Stimulated activated CD8-positive, alpha-beta memory T cell treated with anti-CD3 and anti-CD28 coated beads, Interleukin-4, amount 100 ng/mL, for 24 hours (primary cell): ENCODE data around the gene DISP2.

ENCODE experiments used
- DNase-seq: peaks from one replicate; pipeline ENCODE4 v3.0.0-alpha.2; 2020; ENCODE audit warnings: low read depth

Gene DISP2, protein sequence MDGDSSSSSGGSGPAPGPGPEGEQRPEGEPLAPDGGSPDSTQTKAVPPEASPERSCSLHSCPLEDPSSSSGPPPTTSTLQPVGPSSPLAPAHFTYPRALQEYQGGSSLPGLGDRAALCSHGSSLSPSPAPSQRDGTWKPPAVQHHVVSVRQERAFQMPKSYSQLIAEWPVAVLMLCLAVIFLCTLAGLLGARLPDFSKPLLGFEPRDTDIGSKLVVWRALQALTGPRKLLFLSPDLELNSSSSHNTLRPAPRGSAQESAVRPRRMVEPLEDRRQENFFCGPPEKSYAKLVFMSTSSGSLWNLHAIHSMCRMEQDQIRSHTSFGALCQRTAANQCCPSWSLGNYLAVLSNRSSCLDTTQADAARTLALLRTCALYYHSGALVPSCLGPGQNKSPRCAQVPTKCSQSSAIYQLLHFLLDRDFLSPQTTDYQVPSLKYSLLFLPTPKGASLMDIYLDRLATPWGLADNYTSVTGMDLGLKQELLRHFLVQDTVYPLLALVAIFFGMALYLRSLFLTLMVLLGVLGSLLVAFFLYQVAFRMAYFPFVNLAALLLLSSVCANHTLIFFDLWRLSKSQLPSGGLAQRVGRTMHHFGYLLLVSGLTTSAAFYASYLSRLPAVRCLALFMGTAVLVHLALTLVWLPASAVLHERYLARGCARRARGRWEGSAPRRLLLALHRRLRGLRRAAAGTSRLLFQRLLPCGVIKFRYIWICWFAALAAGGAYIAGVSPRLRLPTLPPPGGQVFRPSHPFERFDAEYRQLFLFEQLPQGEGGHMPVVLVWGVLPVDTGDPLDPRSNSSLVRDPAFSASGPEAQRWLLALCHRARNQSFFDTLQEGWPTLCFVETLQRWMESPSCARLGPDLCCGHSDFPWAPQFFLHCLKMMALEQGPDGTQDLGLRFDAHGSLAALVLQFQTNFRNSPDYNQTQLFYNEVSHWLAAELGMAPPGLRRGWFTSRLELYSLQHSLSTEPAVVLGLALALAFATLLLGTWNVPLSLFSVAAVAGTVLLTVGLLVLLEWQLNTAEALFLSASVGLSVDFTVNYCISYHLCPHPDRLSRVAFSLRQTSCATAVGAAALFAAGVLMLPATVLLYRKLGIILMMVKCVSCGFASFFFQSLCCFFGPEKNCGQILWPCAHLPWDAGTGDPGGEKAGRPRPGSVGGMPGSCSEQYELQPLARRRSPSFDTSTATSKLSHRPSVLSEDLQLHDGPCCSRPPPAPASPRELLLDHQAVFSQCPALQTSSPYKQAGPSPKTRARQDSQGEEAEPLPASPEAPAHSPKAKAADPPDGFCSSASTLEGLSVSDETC (N-terminal part only)

DNA sequence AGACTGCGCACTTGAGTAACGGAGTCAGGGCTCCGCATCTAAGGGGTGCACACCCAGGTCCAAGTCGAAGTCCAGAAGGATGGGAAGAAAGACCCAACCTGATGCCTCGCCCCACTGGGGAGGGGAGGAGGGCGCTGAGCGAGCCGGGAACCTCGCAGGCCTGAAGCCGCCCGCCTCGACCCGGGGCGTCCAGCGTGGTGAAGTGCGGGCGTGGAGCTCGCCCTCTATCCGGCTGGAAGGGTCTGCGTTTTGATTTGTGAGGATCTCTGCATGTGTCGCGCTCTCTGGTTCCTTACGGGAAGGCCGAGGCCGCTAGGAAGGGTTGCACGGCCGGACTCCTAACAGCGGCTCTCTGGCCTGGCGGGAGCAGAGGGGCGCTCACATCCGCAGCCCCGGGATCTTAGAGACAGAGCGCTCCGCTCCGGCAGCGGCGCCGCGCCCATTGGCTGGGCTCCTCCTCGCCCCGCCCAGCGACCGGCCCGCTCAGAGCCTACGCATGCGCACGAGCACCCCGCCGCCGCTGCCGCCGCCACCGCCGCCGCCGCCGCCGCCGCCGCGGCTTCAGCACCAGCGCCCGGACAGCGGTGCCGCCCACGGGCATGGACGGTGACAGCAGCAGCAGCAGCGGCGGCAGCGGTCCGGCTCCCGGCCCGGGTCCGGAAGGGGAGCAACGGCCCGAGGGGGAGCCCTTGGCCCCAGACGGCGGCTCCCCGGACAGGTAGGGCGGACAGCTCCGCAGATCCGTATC, at the start of gene DISP2:
Gene DISP2 (plus strand): TSS at position 497 of the 748 bp plus-strand sequence. CDS start 103 bp downstream, at position 600.
- peak; percentile 77 for DNase-seq

DNA sequence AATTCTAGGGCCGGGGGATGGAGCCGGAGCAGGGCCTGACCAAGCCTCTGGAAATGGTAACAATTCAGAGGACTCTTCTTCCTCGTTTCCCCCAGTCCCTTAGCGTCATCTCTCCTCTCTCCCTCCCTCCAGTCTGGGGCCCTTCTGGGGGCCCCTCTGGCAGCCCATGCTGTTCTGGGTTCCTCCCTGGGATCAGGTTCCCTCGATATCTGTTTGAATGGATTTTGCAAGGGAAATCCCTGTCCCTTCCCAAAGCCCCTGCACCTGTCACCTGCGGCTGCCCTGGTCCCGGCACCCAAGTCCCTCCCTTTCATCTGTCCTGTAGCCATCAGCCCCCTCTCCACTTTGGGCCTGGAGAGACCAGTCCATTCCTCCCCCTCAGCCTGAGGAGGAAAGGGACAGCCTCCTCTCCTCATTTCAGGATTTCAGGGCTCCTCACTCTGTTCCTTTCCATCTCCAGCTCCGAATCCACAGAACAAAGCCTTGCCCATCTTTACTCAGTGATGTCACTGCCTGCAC, 48.6 kb upstream of the DISP2 start:
- DNase-seq = no peak

DNA sequence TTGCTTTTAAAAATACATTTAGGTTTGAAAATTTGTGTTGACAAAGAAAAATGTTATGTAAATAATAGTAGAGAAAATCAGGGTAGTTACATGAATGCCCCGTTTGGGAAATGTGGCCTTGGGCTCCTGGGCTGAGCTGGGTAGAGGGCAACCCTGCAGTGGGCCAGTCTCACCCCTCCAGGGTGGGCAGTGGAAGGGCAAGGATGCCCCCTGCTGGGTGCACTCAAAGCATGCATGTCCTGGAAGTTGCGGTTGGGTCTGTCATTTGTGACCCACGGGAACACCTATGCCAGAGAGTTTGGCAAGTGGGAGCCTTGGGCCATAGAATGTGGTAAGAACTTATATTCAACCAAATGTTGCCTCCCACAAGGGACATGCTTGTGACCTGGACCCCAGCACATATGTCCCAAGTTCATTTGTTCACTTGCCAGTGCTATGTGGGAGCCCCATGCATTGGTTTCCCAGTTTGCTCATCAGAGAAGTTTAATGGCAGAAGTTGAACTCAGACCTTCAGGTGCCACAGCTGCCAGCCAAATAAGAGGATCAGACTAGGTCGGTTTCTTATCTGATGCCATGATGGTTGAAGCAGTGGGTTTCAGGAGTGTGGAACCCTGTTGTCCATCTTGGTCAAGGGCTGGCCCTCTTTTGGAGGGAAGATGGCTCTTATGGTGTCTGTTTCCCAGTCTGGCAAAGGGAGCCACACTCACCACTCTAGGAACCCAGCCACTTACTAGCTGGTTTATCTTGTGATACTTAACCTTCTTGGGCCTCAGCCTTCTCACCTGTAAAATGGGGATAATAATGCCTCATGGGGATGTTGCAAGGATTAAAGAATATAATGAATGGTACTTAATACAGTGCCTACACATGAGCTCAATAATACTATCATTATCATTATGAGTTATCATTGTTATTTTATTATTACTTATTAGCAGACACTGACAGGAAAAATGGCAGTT, 47.7 kb upstream of the DISP2 start:
- DNase-seq = no peak

DNA sequence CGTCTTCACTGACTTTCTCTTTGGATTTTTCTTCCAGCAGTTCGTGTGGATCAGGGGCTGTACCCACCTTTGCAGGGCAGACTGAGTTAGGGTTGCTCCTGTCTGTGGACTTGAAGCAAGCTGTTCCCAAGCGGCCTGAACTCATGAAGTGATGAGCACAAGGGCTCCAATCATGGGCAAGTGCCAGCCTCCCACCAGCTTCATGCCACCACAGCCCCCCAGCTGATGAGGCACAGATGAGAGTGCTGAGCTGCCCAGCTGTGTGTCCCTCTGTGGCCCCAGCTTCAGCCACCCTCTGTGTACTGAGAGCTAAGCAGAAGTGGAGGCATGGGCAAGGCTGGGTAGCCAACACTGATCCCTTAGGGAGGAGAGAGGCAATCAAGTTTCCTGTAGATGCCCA, 47.0 kb upstream of the DISP2 start:
- no peak for DNase-seq

DNA sequence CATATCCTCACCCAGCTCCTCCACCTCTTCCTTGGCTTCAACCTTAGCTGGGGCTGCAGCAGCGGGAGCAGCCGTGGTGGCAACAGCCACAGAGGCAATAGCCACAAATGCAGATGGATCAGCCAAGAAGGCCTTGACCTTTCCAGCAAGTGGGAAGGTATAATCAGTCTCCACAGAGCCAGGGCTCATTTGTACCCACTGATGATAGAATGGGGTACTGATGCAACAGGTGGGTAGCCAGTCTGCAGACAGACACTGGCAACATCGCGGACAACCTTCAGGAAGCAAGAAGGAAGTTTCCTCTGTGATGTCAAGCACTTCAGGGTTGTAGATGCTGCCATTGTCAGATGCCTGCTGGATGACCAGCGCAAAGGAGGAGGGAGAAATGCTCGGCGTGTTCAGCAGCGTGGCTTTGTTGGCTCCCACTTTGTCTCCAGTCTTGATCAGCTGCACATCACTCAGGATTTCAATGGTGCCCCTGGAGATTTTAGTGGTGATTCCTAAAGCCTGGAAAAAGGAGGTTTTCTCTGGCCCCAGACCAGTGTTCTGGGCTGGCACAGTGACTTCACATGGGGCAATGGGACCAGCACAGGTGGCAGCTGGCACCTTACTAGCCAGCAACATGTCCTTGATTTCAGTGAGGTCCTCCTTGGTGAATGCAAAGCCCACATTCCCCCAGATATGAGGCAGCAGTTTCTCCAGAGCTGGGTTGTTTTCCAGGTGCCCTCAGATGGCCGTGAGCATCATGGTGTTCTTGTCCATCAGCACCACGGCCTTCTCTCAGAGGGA, 45.5 kb upstream of the DISP2 start:
- DNase-seq = no peak

DNA sequence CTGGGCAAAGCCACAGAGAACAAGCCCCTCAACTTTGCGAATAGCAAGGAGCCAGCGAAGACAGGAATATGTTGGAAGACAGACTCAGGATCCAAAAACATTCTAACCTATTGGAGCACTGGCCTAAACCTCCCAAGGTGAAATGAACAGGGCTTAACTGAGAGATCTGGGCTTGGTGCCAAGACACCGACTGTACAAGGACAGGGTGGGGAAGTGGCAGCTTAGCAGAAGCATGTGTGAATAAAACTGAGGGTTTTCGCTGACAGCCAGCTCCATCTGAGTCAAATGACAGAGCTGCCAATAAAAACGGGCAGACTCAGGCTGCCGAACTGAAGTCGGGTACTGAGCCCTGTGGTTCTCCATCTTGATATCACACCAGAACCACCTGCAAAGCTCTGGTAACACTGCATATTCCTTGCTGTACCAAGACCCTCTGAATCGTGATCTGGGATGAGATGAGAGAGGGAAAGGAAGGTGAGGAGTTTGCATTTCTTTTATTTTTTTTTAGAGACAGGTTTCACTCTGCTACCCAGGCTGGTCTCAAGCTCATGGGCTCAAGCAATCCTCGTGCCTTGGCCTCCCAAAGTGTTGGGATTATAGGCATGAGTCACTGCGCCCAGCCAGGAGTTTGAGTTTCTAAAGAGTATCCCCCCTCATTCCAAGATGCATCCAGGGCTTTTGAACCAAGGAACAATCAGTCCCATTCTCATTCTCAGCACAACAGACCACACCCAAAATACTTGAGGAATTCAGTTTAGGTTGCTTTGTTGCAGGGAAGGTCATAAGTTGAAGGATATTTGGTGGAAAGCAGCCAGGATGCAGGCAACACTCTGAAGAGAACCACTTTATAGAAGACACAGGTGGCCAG, 44.3 kb upstream of the DISP2 start:
- DNase-seq = no peak

DNA sequence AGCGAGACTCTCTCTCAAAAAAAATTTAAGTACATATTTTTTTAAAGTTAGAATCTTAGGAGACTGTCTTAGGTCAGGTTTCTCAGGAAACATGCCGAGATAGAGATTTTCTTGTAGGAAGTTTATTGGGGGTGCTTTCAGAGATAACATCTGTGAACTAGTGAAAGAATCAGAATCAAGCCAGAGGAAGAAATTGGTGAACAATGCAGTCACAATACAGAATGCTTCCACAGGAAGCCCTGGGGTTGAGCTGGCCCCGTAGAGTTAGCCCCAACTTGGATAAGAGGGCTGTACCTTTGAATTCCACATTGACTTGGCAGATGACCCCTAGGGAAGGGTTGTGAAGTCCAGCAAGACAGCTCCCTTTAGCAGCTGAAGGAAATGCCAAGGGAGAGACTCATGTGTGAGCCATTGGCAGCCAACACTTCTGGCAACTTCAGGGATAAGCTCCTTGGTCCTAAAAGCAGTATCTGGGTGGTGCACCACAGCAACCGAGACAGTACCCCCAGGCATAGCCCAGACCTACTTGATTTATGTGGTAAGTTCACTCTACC, 43.2 kb upstream of the DISP2 start:
- DNase-seq = no peak

DNA sequence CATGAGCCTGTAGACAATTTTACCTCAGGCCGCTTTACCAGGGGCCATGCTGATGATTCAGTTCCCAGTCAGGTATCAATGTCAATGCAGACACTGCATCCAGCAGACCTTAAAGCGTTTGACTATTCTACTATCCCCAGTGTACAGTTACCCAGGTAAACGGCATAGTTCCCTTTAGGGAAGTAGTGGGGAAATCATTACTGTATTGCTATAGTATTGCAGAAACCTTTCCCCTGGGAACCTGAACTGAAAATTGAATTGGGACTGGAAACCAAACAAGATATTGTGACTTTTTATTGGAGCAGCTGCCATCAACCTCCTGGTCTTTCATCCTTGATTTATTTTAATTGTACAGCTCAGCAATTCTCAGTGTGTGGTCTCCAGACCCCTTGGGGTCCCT, 41.1 kb upstream of the DISP2 start:
- no peak for DNase-seq

DNA sequence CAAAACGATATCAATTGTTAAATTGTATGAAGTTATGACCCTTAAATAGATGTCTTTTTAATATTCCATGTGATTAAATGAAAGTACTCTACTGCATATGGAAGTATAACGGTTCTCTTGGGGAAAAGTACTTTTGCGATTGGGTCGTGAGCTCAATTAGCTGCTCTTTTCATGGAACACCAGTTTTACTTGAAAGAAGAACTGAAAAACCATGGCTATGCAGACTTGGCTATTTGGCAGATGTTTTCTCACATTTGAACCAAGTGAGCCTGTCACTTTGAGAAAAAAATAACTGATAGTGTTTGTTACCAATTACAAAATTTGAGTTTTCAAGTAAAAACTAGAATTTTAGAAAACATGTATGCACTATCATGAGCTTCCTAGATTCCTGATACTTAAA, 40.4 kb upstream of the DISP2 start:
- no peak for DNase-seq

DNA sequence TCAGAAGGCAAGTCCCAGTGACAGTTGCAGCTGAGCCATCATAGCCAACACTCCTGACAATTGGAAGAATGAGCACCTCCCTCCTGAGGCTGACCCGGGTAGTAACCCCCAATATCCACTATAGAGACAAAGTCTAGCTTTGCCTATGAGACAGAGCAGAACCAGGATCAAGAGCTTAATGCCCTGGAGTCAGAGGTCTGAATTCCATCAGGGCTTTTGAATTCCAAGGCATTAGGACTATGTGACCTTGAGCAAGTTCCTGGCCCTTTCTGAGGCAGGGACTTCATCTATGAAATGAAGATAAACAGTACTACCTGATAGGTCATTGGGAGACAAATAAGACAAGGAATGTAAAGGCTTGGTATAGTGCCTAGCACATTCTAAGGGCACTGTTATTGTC, 37.6 kb upstream of the DISP2 start:
- no peak for DNase-seq

DNA sequence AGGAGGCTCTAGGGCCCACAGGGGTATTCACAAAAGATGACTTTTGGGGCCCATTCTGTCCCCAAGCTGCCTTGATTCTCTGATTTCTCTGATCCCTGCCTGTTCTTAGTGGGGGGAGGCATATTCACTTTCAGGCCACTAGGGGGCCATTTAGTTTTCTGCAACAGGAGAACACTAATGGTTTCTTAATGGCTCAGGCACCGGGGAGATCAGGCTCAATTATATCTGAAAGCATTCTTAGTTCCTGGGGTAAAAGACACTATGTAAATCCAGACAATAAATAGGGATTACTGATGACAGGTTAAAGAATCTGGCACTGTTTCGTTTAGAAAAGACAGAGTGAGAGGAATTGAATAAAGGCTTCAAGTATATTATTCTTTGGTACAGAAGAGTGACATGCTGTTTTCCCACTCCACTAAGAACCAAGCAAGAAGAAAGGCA, 37.1 kb upstream of the DISP2 start:
- DNase-seq = no peak

DNA sequence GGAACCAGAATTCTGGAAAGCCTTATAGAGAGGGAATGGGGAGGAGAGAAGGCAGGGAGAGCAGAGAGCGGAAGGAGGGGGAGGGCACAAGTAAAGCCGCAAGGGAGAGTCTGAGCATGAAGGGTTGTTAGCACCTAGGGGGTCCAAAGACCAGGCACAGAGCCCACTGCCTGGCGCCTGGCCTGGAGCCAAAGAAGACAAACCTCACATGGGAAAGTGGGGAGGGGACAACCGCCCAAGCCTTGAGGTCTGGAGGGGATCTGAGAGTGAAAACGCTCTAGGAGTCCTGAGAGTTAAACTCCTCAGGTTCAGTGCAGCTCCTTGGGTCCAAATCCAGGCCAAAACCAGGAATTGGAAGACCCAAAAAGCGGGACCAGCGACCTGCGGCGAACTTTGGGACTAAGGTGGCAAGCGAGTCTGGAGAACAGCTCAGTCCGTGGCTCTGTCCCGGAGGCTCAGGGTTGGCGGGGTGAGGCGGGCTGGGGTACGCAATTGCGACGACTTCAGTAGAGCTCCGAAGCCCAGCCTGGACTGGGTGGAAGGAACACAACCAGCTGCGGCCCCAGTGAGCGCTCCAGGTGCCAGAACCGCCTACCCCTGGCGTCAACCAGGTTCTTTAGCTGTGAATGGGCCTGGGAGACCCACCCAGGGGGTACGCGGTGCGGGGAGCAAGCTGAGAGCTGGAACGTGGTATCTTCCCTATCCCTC, 35.3 kb upstream of the DISP2 start:
- no peak for DNase-seq

DNA sequence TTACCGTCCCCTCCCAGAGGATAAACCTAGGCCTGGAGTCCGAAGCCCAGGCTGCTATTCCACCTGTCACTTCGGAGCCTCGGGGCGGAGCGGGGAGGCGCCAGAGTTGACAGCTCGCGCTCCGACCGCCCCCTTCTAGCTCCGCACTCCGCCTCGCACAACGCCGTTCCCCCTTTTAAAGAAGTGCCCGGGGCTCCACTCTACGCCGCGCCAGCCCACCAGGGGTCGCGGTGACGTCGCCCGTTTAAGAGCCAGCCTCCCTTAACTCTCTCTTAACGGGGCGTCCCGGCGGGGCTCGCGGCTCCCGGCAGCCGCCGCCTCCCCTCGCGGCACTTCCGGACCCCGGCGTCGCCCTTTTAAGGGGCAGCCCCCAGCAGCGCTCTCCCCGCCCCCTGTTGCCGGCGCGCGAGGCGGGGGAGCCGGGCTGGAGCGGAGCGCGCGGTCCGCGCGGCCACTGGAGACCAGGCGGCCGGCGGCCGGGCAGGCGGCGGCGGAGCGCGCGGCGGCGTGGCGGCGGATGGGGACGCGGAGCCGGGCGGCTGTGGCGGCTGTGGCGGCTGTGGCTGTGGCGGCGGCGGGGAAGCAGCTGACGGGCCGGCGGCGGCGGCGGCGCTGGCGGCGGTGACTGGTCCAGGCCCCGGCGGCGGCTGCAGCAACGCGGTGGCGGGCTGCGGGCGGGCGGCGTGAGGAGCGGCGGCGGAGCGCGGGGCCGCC, 34.6 kb upstream of the DISP2 start, which contains the start of gene INAFM2:
Gene INAFM2 (plus strand): TSS at position 454 of the 714 bp plus-strand sequence. CDS start 364 bp downstream, outside the sequence.
- peak; percentile 91 for DNase-seq

DNA sequence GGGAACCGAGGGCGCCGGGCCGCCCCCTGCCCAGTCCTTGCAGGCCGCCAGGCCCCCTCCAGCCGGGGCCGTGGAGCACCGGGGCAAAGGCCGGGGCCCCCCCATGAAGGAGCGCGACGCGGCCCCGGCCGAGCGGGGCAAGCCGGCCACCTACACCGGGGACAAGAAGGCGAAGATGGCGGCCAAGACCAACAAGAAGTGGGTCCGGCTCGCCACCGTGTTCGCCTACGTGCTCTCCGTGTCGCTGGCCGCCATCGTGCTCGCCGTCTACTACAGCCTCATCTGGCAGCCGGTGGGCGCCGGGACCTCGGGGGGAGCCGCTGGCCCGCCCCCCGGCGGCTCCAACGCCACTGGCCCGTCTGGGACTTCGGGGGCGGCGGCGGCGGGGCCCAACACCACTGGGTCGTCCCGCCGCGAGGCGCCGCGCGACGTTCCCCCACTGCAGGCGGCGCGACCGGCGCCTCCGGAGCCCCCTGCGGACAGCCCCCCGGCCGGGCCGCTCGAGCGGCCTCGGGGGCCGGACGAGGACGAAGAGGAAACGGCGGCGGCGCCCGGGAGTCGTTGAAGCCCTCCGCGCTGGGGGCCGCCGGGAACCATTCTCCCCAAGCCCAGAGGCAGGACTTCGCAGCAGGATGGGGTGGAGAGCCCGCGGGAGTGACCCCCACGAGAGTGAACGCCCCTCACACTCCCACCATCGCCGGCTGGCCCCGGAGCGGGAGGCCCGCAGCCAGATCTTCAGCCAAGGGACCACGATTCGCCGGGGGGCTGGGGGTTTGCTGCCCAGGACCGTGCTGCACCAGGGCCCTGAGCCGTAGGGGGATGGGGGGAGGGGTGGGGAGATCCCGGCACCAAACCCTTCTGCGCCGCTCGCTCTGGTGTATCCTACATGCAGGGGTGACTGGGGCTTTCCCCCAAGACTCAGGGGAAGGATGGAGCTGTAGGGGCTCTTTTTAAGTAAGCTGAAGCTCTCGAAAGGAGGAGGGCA, 33.8 kb upstream of the DISP2 start:
- no peak for DNase-seq

DNA sequence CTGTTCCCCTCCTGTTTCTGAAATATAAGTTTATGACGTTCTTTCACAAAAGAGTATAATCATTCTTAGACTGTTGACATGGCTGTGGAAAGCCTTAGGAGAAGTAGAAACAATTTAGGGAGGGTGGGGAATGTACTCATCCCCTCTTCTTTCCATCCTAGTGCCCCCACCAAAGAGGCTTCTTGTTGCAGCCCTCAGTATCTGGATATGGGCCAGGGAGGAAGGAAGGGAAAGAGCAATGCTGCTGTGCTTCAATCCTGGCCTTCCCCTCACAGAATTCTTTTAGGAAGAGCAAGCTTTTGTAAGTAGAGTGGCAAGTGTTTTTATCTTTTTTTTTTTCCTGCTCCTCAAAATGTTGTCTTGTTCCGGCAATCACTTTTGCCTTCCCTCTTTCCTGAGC, 32.8 kb upstream of the DISP2 start:
- no peak for DNase-seq
